ENCODE data around the gene CLCN1.

Gene CLCN1

GRCh38 chr7:143354376-143354775 is 38.5 kb downstream of the CLCN1 start:
- no peak overlapping the region for H2BK5ac ChIP-seq (ENCODE audit: low read depth, low read length, poor library complexity)
- H4K12ac ChIP-seq (ENCODE audit: low read depth, low read length) = no peak overlapping the region
- peaks cover 2% of the 10 kb centered on the region for H3K9me3 ChIP-seq (ENCODE audit: insufficient read depth, low read depth, low read length)
- no peak for DNase-seq
- H4K8ac ChIP-seq (ENCODE audit: low read depth, low read length) = no peak overlapping the region
- no CpG with 5 or more reads among the region's 8 CpGs for WGBS (ENCODE audit: extremely low coverage, insufficient coverage, insufficient read length)
- no peak overlapping the region for H2BK12ac ChIP-seq (ENCODE audit: low read length)
- H3K4me2 ChIP-seq (ENCODE audit: low read length) = no peak overlapping the region
- no peak overlapping the region for H2BK120ac ChIP-seq (ENCODE audit: insufficient read depth, low read length, poor library complexity)
- H3K27me3 ChIP-seq (ENCODE audit: insufficient read depth, low read length) = peaks cover under 1% of the 10 kb centered on the region
- H3K18ac ChIP-seq (ENCODE audit: low read length) = no peak overlapping the region
- H3K23ac ChIP-seq (ENCODE audit: low read length) = no peak overlapping the region
- no peak overlapping the region for H2AK5ac ChIP-seq (ENCODE audit: low read length)
- no peaks in the 10 kb centered on the region for H3K36me3 ChIP-seq (ENCODE audit: control insufficient read depth in 1 of 2, insufficient read depth in 2 of 2, low read length in 2 of 2)
- H3K79me2 ChIP-seq (ENCODE audit: control insufficient read depth, insufficient read depth, low read length, poor library complexity) = no peaks in the 10 kb centered on the region
- H3K79me1 ChIP-seq (ENCODE audit: low read length) = no peaks in the 10 kb centered on the region
- peaks cover 6 to 7% of the 10 kb centered on the region in 2 experiments for H3K4me1 ChIP-seq (ENCODE audit: control insufficient read depth in 1 of 2, insufficient read depth in 2 of 2, low read length in 2 of 2)
- no peak overlapping the region for H3K27ac ChIP-seq (ENCODE audit: low read depth, low read length)
- H3K9ac ChIP-seq (ENCODE audit: low read length) = no peak overlapping the region
- H2AFZ ChIP-seq (ENCODE audit: insufficient read depth, low read length, poor library complexity) = no peak overlapping the region
- no peak overlapping the region for H3K4ac ChIP-seq (ENCODE audit: low read depth, low read length)
- no peak overlapping the region for H4K91ac ChIP-seq (ENCODE audit: low read depth, low read length)
- no peak overlapping the region for H3K4me3 ChIP-seq (ENCODE audit: low read depth, low read length)
- no peak overlapping the region for H3K14ac ChIP-seq (ENCODE audit: low read length)

DNA sequence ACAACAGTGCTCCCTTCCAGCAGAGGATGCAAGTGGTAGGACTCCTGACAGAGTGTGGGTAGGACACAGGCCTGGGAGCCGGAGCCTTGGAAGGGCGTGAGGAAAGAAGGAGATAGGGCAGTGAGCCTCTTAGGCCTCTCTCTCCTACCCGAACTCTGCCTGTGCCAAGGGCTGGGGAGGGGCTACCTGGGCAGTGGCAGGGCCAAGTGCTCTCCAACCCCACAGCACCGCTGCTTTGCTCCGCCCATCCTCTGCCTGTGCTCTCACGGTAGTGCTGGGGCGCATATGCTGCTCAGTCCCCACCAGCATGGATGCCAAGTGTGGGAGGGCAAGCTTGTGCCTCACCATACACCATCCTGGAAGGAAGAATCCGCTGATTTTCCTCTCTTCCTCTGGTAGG is 39.1 kb downstream of the CLCN1 start:
- Histone ChIP-seq H3K23ac (ENCODE audit: low read length) (no peak overlapping the region), H3K79me2 (ENCODE audit: control insufficient read depth, insufficient read depth, low read length, poor library complexity) (no peaks in the 10 kb centered on the region), H3K9ac (ENCODE audit: low read length) (no peak overlapping the region), H3K9me3 (ENCODE audit: insufficient read depth, low read depth, low read length) (peaks cover 2% of the 10 kb centered on the region), H3K27me3 (ENCODE audit: insufficient read depth, low read length) (peaks cover 6% of the 10 kb centered on the region), H2BK5ac (ENCODE audit: low read depth, low read length, poor library complexity) (no peak overlapping the region), H3K27ac (ENCODE audit: low read depth, low read length) (no peak overlapping the region), H3K14ac (ENCODE audit: low read length) (no peak overlapping the region), H4K91ac (ENCODE audit: low read depth, low read length) (no peak overlapping the region), H3K18ac (ENCODE audit: low read length) (no peak overlapping the region), H3K4me2 (ENCODE audit: low read length) (no peak overlapping the region), H2BK120ac (ENCODE audit: insufficient read depth, low read length, poor library complexity) (no peak overlapping the region), H3K4me1 (ENCODE audit: control insufficient read depth in 1 of 2, insufficient read depth in 2 of 2, low read length in 2 of 2) (peaks cover 6 to 7% of the 10 kb centered on the region in 2 experiments), H3K4ac (ENCODE audit: low read depth, low read length) (no peak overlapping the region), H3K79me1 (ENCODE audit: low read length) (no peaks in the 10 kb centered on the region), H2AFZ (ENCODE audit: insufficient read depth, low read length, poor library complexity) (no peak overlapping the region), H2AK5ac (ENCODE audit: low read length) (no peak overlapping the region), H4K12ac (ENCODE audit: low read depth, low read length) (no peak overlapping the region), H4K8ac (ENCODE audit: low read depth, low read length) (no peak overlapping the region), H3K36me3 (ENCODE audit: control insufficient read depth in 1 of 2, insufficient read depth in 2 of 2, low read length in 2 of 2) (no peaks in the 10 kb centered on the region), H2BK12ac (ENCODE audit: low read length) (no peak overlapping the region), H3K4me3 (ENCODE audit: low read depth, low read length) (no peak overlapping the region)
- DNase-seq = no peak
- no CpG with 5 or more reads among the region's 8 CpGs for WGBS (ENCODE audit: extremely low coverage, insufficient coverage, insufficient read length)

DNA sequence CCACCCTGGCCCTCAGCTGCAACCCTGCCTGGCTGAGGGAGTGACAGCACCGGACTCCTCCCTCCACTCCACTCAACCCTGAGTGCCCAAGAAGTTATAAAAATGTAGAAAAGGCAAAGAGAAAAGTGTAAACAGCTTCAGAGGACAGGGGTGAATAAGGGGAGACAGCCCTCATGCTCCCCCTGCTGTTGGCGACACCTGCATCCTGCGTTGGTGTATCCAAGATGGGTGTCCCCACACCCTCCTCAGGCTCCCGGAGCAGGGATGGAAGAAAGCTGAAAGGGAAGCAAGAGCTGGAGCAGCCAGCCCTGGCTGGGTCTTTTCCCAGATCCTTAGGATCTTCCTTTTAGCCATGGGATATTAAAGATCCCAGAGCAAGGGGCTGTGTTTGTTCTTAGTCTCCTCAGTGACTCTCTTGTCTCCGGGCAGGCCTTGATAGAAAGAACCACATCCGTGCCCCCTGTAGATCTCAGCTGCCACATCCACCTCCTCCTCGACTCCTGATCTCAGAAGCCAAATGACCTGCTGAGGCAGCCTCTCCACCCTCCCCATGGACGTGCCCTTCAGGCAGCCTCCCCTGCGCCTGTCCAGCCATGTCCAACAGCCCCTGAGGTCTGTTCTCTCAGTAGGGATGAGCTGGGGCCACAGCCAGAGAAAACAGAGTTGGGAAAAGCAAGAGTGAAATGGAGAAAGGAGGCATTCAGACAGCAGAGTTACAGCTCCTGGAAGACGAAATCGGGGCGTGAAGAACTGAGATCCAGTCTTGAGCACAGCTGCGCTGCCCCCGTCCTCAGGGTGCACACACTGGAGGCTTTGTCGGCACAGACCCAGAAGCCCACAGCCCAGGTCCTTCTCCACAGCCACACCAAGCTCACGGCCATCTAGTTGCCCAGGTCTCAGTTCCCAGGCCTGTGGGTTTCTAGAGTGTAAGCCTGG is 39.8 kb downstream of the CLCN1 start:
- no peak overlapping the region for H4K8ac ChIP-seq (ENCODE audit: low read depth, low read length)
- H3K4ac ChIP-seq (ENCODE audit: low read depth, low read length) = no peak overlapping the region
- WGBS (ENCODE audit: extremely low coverage, insufficient coverage, insufficient read length) = no CpG with 5 or more reads among the region's 16 CpGs
- H2AK5ac ChIP-seq (ENCODE audit: low read length) = no peak overlapping the region
- no peak overlapping the region for H2AFZ ChIP-seq (ENCODE audit: insufficient read depth, low read length, poor library complexity)
- H3K9me3 ChIP-seq (ENCODE audit: insufficient read depth, low read depth, low read length) = peaks cover 2% of the 10 kb centered on the region
- H3K9ac ChIP-seq (ENCODE audit: low read length) = no peak overlapping the region
- no peak overlapping the region for H3K4me2 ChIP-seq (ENCODE audit: low read length)
- peaks cover 11% of the 10 kb centered on the region for H3K27me3 ChIP-seq (ENCODE audit: insufficient read depth, low read length)
- H3K27ac ChIP-seq (ENCODE audit: low read depth, low read length) = no peak overlapping the region
- H2BK5ac ChIP-seq (ENCODE audit: low read depth, low read length, poor library complexity) = no peak overlapping the region
- H3K79me1 ChIP-seq (ENCODE audit: low read length) = no peaks in the 10 kb centered on the region
- no peak overlapping the region for H3K4me3 ChIP-seq (ENCODE audit: low read depth, low read length)
- no peaks in the 10 kb centered on the region for H3K36me3 ChIP-seq (ENCODE audit: control insufficient read depth in 1 of 2, insufficient read depth in 2 of 2, low read length in 2 of 2)
- H3K18ac ChIP-seq (ENCODE audit: low read length) = no peak overlapping the region
- no peak for DNase-seq
- no peaks in the 10 kb centered on the region for H3K79me2 ChIP-seq (ENCODE audit: control insufficient read depth, insufficient read depth, low read length, poor library complexity)
- no peak overlapping the region for H2BK120ac ChIP-seq (ENCODE audit: insufficient read depth, low read length, poor library complexity)
- H2BK12ac ChIP-seq (ENCODE audit: low read length) = no peak overlapping the region
- H3K14ac ChIP-seq (ENCODE audit: low read length) = no peak overlapping the region
- H3K23ac ChIP-seq (ENCODE audit: low read length) = no peak overlapping the region
- no peak overlapping the region for H4K12ac ChIP-seq (ENCODE audit: low read depth, low read length)
- peaks cover 6 to 7% of the 10 kb centered on the region in 2 experiments for H3K4me1 ChIP-seq (ENCODE audit: control insufficient read depth in 1 of 2, insufficient read depth in 2 of 2, low read length in 2 of 2)
- no peak overlapping the region for H4K91ac ChIP-seq (ENCODE audit: low read depth, low read length)

GRCh38 chr7:143356414-143357050 is 40.6 kb downstream of the CLCN1 start:
- Histone ChIP-seq H2AFZ (ENCODE audit: insufficient read depth, low read length, poor library complexity) (no peak overlapping the region), H3K4ac (ENCODE audit: low read depth, low read length) (no peak overlapping the region), H3K4me2 (ENCODE audit: low read length) (no peak overlapping the region), H3K27me3 (ENCODE audit: insufficient read depth, low read length) (peaks cover 17% of the 10 kb centered on the region), H3K23ac (ENCODE audit: low read length) (no peak overlapping the region), H3K4me3 (ENCODE audit: low read depth, low read length) (no peak overlapping the region), H3K4me1 (ENCODE audit: control insufficient read depth in 1 of 2, insufficient read depth in 2 of 2, low read length in 2 of 2) (peaks cover 6 to 7% of the 10 kb centered on the region in 2 experiments), H4K91ac (ENCODE audit: low read depth, low read length) (no peak overlapping the region), H3K9ac (ENCODE audit: low read length) (no peak overlapping the region), H3K9me3 (ENCODE audit: insufficient read depth, low read depth, low read length) (peaks cover 2% of the 10 kb centered on the region), H2BK12ac (ENCODE audit: low read length) (no peak overlapping the region), H4K12ac (ENCODE audit: low read depth, low read length) (no peak overlapping the region), H3K18ac (ENCODE audit: low read length) (no peak overlapping the region), H3K79me1 (ENCODE audit: low read length) (no peaks in the 10 kb centered on the region), H4K8ac (ENCODE audit: low read depth, low read length) (no peak overlapping the region), H3K14ac (ENCODE audit: low read length) (no peak overlapping the region), H2BK5ac (ENCODE audit: low read depth, low read length, poor library complexity) (no peak overlapping the region), H2AK5ac (ENCODE audit: low read length) (no peak overlapping the region), H3K36me3 (ENCODE audit: control insufficient read depth in 1 of 2, insufficient read depth in 2 of 2, low read length in 2 of 2) (no peaks in the 10 kb centered on the region), H3K79me2 (ENCODE audit: control insufficient read depth, insufficient read depth, low read length, poor library complexity) (no peaks in the 10 kb centered on the region), H3K27ac (ENCODE audit: low read depth, low read length) (no peak overlapping the region), H2BK120ac (ENCODE audit: insufficient read depth, low read length, poor library complexity) (no peak overlapping the region)
- no CpG with 5 or more reads among the region's 13 CpGs for WGBS (ENCODE audit: extremely low coverage, insufficient coverage, insufficient read length)
- DNase-seq = no peak
